ENCODE data around the gene PROSER3.
A peak's percentile ranks its signal among the peaks of the same experiment; 100 is the strongest.

The PROSER3 gene

DNA sequence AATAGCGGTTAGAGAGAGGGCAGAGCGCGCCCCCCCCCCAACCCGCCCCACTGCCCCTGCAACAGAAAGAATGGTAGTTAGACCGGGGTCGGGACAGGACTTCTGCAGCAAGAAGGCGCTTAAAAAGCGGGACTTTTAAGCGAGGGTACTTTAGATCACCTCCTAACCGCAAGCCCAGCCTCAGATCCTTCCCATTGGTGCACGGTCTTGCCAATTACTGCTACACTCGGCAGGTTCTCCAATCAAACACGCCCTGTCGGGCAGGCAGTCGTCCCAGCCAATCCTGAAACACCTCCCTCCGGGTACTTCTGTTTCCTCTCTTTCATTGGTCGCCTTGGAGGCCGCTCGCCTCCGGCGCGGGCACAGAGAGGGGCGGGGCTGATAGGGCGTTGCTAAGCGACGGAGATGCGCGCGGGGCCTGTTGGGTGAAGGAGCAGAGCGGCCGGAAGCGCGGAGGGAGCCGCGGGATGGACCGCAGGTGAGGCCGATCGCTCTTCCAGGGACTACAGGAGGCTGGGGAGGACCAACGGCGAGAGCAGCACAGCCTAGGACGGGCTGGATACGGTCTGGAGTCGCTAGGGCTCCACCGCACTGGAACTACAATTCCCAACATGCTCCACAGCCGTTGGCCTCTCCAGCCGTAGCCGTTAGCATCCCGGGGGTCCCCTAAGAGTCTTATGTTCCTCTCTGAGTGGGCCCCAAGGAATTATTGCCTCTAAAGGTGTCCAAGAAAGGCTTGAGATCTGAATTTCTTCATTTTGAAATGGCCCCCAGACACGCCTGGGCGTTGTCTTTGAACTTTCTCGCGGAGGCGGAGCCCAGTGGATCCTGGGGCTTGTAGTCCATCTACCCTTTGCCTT, at the start of gene PROSER3:
TSS of gene PROSER3 (plus strand) at position 428 of the 860 bp plus-strand sequence. CDS start at position 468, 40 bp downstream.
- DNase-seq (ENCODE audit: insufficient read length, low spot score): peak; percentile 98
- peak; percentile 97 for FAIRE-seq

- no peak for DNase-seq (ENCODE audit: insufficient read length, low spot score)
- FAIRE-seq: no peak
Observed at GRCh38 chr19:35708391-35708790, 49.6 kb upstream of the PROSER3 start.

DNA sequence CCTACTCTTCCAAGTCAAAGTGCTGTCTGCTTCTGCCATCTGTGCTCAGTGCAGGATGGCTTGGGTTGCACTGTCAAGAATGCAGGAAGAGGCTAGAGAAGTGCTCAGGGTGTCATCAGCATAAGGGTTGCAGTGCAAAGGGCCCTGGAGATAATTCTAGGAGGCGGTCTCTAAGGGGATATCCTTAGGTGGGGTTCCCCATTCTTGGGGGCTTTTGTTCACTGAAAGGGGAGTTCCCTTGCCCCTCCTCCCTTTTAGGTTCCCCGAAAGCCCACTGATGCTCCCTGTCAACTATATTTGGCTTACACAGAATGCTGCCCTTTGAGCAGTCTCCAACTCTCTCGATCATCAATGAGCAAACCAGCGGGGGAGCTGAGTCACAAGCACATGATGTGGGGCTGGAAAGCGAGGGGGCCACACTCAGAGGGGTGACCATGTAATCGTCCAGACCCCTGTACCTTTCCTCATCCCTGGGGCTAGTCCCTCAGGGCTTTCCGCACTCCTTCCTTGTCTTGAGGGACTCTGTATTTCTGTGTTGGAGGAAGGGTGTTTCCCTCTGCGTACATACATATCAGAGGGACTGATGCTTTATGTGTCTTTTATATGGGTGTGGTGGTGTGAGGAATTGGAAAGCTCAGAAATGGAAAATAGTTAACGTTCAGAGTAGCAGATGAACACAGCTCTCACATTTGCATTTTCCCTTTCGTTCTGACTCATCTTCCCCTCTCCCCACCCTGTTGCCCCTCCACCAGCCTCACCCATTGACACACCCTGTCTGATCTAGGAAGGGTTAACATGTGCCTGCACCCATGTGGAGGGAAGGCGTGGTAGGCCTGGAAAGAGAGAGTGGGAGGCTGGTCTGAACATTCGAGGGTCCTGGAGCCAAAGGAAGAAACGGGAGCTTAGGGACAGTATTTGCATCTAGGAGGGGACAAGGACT, 46.9 kb upstream of the PROSER3 start:
- DNase-seq (ENCODE audit: insufficient read length, low spot score) (no peak), FAIRE-seq (no peak)

- FAIRE-seq (no peak), DNase-seq (ENCODE audit: insufficient read length, low spot score) (no peak)
Observed at GRCh38 chr19:35712567-35713505, 45.1 kb upstream of the PROSER3 start.

DNA sequence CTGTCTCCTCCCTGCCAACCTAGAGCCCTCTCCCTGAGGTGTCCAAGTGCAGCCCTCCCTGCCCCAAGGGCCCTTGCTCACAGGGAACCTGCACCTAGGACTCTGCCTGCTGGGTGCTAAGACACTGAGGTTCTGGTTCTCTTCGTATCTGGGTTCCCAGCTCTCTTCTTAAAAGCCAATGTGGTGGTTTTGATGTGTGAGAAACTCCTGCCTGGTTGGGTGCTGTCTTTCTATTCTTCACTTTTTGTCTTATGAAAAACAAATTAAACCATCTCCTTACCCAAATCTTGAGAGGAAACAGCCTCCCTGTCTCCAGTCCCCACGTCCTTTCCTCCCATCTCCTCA, 44.5 kb upstream of the PROSER3 start:
- DNase-seq (ENCODE audit: insufficient read length, low spot score): no peak
- FAIRE-seq: no peak

DNA sequence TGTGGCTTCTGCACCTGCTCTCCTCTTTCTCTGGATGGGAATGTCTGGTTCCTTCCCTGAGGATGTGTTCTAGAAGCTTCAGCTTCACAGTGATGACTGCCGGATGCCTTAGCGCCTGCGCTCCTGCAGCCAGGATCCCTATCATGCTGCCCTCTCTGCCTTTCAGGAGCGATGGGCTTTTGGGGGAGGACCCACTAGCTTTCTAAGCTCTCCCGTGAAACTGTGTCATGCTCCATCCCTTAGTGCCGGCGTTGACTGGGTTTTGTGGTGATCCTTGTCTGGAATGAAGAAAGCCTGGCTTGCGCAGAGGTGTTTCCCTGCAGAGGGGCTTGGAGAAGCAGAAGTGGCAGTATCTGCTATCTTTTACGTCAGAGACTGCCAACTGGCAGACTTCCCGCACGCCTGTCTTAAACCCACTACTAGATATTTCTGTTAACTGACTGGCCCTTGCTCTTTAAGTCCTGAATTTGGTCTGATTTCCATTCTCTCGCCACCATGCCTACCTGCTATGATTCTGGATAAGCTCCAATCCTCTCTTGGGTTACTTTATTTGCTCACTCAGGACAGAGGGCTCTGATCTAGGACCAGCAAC, 44.0 kb upstream of the PROSER3 start:
- FAIRE-seq (no peak), DNase-seq (ENCODE audit: insufficient read length, low spot score) (no peak)

DNA sequence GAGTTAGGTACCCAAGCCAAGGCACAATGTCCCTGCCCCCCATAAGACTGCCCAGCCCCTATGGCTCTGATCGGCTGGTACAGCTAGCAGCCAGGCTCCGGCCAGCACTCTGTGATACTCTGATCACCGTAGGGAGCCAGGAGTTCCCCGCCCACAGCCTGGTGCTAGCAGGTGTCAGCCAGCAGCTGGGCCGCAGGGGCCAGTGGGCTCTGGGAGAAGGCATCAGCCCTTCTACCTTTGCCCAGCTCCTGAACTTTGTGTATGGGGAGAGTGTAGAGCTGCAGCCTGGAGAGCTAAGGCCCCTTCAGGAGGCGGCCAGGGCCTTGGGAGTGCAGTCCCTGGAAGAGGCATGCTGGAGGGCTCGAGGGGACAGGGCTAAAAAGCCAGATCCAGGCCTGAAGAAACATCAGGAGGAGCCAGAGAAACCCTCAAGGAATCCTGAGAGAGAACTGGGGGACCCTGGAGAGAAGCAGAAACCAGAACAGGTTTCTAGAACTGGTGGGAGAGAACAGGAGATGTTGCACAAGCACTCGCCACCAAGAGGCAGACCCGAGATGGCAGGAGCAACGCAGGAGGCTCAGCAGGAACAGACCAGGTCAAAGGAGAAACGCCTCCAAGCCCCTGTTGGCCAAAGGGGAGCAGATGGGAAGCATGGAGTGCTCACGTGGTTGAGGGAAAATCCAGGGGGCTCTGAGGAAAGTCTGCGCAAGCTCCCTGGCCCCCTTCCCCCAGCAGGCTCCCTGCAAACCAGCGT, 43.2 kb upstream of the PROSER3 start:
- FAIRE-seq: no peak
- DNase-seq (ENCODE audit: insufficient read length, low spot score): no peak

DNA sequence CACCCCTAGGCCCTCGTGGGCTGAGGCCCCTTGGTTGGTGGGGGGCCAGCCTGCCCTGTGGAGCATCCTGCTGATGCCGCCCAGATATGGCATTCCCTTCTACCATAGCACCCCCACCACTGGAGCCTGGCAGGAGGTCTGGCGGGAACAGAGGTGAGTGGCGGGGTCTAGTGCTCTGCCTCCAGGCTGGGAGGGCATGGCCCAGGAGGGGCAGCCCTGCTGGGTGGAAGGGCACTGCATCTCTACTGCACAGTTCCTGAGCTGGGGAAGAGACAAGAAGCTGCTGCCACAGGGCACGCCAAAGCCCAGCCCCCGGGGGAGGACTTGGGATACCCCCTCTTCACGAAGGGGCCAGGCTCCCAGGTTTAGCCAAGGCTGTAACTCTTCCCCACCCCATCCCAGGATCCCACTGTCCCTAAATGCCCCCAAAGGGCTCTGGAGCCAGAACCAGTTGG, 42.6 kb upstream of the PROSER3 start:
- FAIRE-seq: no peak
- DNase-seq (ENCODE audit: insufficient read length, low spot score): no peak

GRCh38 chr19:35715981-35716800, 41.8 kb upstream of the PROSER3 start:
- DNase-seq (ENCODE audit: insufficient read length, low spot score) (peak; percentile 57), FAIRE-seq (peak; percentile 65)

DNA sequence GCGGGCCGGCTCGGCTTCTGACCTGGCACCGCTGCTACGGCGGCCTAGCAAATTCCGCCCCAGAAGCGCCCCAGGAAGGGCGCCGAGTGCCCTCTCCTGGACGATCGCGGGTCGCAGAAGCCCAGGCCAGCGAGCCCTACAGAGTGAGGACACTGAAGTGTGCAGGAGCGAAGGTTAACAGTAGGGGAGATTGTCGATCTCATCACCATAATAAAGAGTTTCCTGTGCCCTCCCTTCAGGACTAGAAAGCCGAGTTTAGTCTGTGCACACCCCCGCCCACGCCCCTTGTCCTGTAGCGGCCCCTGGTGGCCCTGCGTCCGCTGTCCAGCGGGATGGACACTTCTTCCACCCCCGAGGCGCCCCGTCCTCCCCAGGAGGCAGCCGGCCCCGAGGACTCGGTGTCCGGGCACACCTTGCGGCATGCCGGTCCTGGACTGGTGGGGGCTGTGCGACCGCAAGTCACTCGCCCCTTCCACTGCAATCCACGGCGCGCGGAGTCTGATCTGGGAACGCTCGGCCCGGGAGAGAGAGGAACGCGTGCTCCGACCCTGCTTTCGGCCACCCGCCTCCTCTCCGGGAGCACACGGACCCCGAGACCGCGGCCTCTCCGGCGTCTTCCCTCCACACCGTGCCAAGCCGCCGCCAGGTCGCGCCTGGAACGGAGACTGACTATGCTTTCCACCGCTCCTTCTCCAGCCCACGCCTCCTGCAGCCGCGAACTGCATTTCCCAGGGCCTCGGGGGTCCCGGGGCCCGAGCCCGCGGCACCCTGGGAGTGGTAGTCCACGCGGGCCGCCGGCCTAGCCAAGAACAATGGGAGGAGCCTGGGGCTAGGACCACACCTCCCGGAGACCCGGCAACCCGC, 40.9 kb upstream of the PROSER3 start:
- DNase-seq (ENCODE audit: insufficient read length, low spot score) (peak; percentile 88), FAIRE-seq (peak; percentile 46)

- no peak for FAIRE-seq
- DNase-seq (ENCODE audit: insufficient read length, low spot score): peak; percentile 95
Observed at GRCh38 chr19:35717665-35718344, 40.2 kb upstream of the PROSER3 start, which contains the start of gene KMT2B. Gene KMT2B, plus strand, starts transcription at chr19:35718003. Its CDS starts 16 bp downstream, at chr19:35718019.

GRCh38 chr19:35718345-35719041, 39.5 kb upstream of the PROSER3 start:
- no peak for DNase-seq (ENCODE audit: insufficient read length, low spot score)

GRCh38 chr19:35719402-35720162, 38.4 kb upstream of the PROSER3 start:
- FAIRE-seq (no peak), DNase-seq (ENCODE audit: insufficient read length, low spot score) (no peak)

More at GRCh38 chr19:35718345-35719041, 39.5 kb upstream of the PROSER3 start:
- no peak for FAIRE-seq

DNA sequence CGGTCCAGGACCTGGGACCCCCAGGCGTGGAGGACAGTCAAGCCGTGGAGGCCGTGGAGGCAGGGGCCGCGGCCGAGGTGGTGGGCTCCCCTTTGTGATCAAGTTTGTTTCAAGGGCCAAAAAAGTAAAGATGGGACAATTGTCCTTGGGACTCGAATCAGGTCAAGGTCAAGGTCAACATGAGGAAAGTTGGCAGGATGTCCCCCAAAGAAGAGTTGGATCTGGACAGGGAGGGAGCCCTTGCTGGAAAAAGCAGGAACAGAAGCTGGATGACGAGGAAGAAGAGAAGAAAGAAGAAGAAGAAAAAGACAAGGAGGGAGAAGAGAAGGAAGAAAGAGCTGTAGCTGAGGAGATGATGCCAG, 37.8 kb upstream of the PROSER3 start:
- FAIRE-seq: no peak
- DNase-seq (ENCODE audit: insufficient read length, low spot score): no peak

GRCh38 chr19:35720648-35721047, 37.3 kb upstream of the PROSER3 start:
- DNase-seq (ENCODE audit: insufficient read length, low spot score) (no peak), FAIRE-seq (no peak)
